NT2/D1 (cell line): ENCODE data around the gene GPR162.

Experiments
- SUZ12 ChIP-seq: IDR thresholded peaks from 2 replicates; pipeline ENCODE4 v1.6.1; 2011; ENCODE audit not compliant: insufficient read length, insufficient read depth; ENCODE audit errors: extremely low read depth
- YY1 ChIP-seq: IDR thresholded peaks from 2 replicates; pipeline ENCODE4 v1.6.1; 2011; ENCODE audit not compliant: insufficient read length, insufficient read depth

GRCh38 chr12:6818645-6819044 is 3.0 kb upstream of the GPR162 start:
- TF ChIP-seq YY1 (no peak), SUZ12 (no peak)
